ENCODE data around the gene LRRC66. TPM values are rescaled to one million over a fixed set of nuclear protein-coding genes. Genes with fewer than 3 reads are reported as not detected.

LRRC66 gene
- total RNA-seq, 4 donors from 2014 or later = 0.17 to 1.2 (median 0.54) TPM

DNA sequence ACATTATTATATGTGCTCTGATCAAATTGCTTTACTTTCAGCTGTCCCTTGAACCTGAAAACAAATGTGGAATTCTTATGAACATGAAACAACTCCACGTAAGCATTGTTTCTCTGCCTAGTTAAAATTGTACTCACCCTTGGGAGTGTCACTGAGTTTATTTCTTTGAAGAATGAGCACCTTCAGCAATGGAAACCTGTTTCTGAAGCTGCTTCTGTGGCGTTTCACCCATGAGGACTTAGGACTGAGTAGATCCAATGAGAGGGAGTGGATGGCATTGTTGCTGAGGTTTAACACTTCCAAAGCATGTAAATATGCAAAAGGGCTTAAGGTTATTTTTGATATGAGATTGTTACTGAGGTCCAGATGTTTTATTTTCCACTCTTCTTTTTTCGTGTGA, 3.2 kb downstream of the LRRC66 start:
- Histone ChIP-seq H3K27ac (replicated peaks in 1 of 4) (no peak overlapping the region), H3K9me3 (no peaks in the 10 kb centered on the region), H3K4me1 (no peaks in the 10 kb centered on the region), H3K4me3 (no peak overlapping the region), H3K36me3 (peaks cover 0 to 26% (median 8%) of the 10 kb centered on the region in 4 donors), H3K27me3 (no peaks in the 10 kb centered on the region)
- intact Hi-C loops (cut with DNase I) = no loop called here
- no peak for TF ChIP-seq POLR2AphosphoS5 (IDR thresholded peaks at IDR 0.05)
- TF ChIP-seq POLR2A (IDR thresholded peaks at IDR 0.05; ENCODE audit: low read depth) = no peak
- TF ChIP-seq, protein P1, sequence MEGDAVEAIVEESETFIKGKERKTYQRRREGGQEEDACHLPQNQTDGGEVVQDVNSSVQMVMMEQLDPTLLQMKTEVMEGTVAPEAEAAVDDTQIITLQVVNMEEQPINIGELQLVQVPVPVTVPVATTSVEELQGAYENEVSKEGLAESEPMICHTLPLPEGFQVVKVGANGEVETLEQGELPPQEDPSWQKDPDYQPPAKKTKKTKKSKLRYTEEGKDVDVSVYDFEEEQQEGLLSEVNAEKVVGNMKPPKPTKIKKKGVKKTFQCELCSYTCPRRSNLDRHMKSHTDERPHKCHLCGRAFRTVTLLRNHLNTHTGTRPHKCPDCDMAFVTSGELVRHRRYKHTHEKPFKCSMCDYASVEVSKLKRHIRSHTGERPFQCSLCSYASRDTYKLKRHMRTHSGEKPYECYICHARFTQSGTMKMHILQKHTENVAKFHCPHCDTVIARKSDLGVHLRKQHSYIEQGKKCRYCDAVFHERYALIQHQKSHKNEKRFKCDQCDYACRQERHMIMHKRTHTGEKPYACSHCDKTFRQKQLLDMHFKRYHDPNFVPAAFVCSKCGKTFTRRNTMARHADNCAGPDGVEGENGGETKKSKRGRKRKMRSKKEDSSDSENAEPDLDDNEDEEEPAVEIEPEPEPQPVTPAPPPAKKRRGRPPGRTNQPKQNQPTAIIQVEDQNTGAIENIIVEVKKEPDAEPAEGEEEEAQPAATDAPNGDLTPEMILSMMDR (IDR thresholded peaks at IDR 0.05) = no peak
- no peak for TF ChIP-seq EP300 (IDR thresholded peaks at IDR 0.05)
- DNase-seq (ENCODE audit: extremely low spot score) = no peak
- 90% methylated on average over 3 of the region's 3 CpGs for WGBS

DNA sequence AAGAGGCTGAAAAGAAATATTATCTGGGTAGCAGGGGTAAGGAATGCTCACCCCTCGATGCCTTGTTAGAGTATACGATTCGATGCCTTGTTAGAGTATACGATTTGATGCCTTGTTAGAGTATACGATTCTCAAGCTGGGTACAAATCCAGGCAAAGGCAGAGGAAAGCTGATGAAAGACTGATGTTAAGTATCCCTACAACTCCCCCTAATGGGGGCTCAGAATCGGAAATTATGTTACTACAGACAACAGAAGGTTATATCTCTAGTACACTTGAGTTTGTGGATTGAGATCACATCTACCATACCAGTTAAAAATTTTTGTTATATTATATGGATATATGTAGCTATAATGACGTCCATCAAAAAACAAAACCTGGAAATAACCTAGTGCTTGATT, 4.8 kb downstream of the LRRC66 start:
- no peaks in the 10 kb centered on the region for H3K9me3 ChIP-seq
- H3K36me3 ChIP-seq = peaks cover 0 to 33% (median 14%) of the 10 kb centered on the region in 4 donors
- no peaks in the 10 kb centered on the region for H3K27me3 ChIP-seq
- no peak for DNase-seq (ENCODE audit: extremely low spot score)
- H3K27ac ChIP-seq (replicated peaks in 1 of 4) = no peak overlapping the region
- TF ChIP-seq, protein P1 (IDR thresholded peaks at IDR 0.05) = no peak
- TF ChIP-seq POLR2AphosphoS5 (IDR thresholded peaks at IDR 0.05) (no peak), EP300 (IDR thresholded peaks at IDR 0.05) (no peak), POLR2A (IDR thresholded peaks at IDR 0.05; ENCODE audit: low read depth) (no peak)
- H3K4me3 ChIP-seq = no peak overlapping the region
- no peaks in the 10 kb centered on the region for H3K4me1 ChIP-seq
- 70% methylated on average over 7 of the region's 7 CpGs for WGBS
- intact Hi-C loops (cut with DNase I) = no loop called here

DNA sequence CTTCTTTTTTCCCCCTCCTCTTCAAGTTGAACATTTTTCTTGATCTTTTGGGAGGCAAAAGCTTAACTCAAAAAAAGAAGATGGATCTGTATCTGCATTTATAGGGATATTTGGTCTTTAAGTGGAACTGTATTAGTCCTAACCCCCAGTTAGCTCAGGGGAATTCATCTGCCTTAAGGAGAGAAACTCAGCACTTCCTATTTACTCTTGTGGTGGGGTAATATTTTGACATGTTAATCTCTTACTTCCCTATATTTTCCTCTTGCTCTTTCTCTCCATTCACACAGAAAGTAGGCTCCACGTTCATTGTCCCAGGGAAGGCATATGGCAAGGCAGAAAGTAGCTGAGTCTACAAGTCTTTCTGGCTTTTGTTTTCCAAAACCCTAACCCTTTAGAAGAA, 5.3 kb downstream of the LRRC66 start:
- TF ChIP-seq POLR2A (IDR thresholded peaks at IDR 0.05; ENCODE audit: low read depth) (no peak), POLR2AphosphoS5 (IDR thresholded peaks at IDR 0.05) (no peak), EP300 (IDR thresholded peaks at IDR 0.05) (no peak)
- TF ChIP-seq, protein P1 (IDR thresholded peaks at IDR 0.05) = no peak
- no peaks in the 10 kb centered on the region for H3K9me3 ChIP-seq
- no peak overlapping the region for H3K4me3 ChIP-seq
- H3K36me3 ChIP-seq = peaks cover 0 to 34% (median 14%) of the 10 kb centered on the region in 4 donors
- H3K27me3 ChIP-seq = no peaks in the 10 kb centered on the region
- H3K4me1 ChIP-seq = no peaks in the 10 kb centered on the region
- 63% methylated on average over 1 of the region's 1 CpG for WGBS
- H3K27ac ChIP-seq (replicated peaks in 1 of 4) = no peak overlapping the region
- no peak for DNase-seq (ENCODE audit: extremely low spot score)
- intact Hi-C loops (cut with DNase I) = no loop called here

- no peak for DNase-seq (ENCODE audit: extremely low spot score)
- H3K9me3 ChIP-seq = no peaks in the 10 kb centered on the region
- WGBS = 92% methylated on average over 1 of the region's 1 CpG
- H3K36me3 ChIP-seq = peaks cover 0 to 28% (median 11%) of the 10 kb centered on the region in 4 donors
- H3K4me3 ChIP-seq = no peak overlapping the region
- intact Hi-C loops (cut with DNase I) = no loop called here
- TF ChIP-seq POLR2A (IDR thresholded peaks at IDR 0.05; ENCODE audit: low read depth) (no peak), EP300 (IDR thresholded peaks at IDR 0.05) (no peak), POLR2AphosphoS5 (IDR thresholded peaks at IDR 0.05) (no peak)
- TF ChIP-seq, protein P1 (IDR thresholded peaks at IDR 0.05) = no peak
- no peaks in the 10 kb centered on the region for H3K4me1 ChIP-seq
- H3K27ac ChIP-seq (replicated peaks in 1 of 4) = no peak overlapping the region
- no peaks in the 10 kb centered on the region for H3K27me3 ChIP-seq
Observed at GRCh38 chr4:52012651-52013050, 7.5 kb downstream of the LRRC66 start.

GRCh38 chr4:52010986-52011385, 9.2 kb downstream of the LRRC66 start:
- H3K4me1 ChIP-seq = no peaks in the 10 kb centered on the region
- H3K27ac ChIP-seq (replicated peaks in 1 of 4) = no peak overlapping the region
- H3K36me3 ChIP-seq = peaks cover 0 to 28% (median 11%) of the 10 kb centered on the region in 4 donors
- intact Hi-C loops (cut with DNase I) = no loop called here
- DNase-seq (ENCODE audit: extremely low spot score) = no peak
- H3K9me3 ChIP-seq = no peaks in the 10 kb centered on the region
- H3K27me3 ChIP-seq = no peaks in the 10 kb centered on the region
- WGBS = 97% methylated on average over 2 of the region's 2 CpGs
- no peak overlapping the region for H3K4me3 ChIP-seq
- no peak for TF ChIP-seq POLR2AphosphoS5 (IDR thresholded peaks at IDR 0.05)
- TF ChIP-seq, protein P1 (IDR thresholded peaks at IDR 0.05) = no peak
- no peak for TF ChIP-seq EP300 (IDR thresholded peaks at IDR 0.05)
- TF ChIP-seq POLR2A (IDR thresholded peaks at IDR 0.05; ENCODE audit: low read depth) = no peak

Measured in esophagus muscularis mucosa (tissue), 4 donors.